LNCaP clone FGC (cell line): ENCODE measurements around the gene AGBL4.

Experiments
- DNase-seq: peaks from one replicate; pipeline ENCODE4 v3.0.0-alpha.2; 2011; ENCODE audit warnings: low read depth
- H3K4me3 ChIP-seq: 2 replicates; pipeline ENCODE4 v1.5.1; 2011; ENCODE audit warnings: mild to moderate bottlenecking, low read depth, low read length, control low read depth
- TF ChIP-seq, protein P1 (sequence below): IDR thresholded peaks from 2 replicates; pipeline ENCODE4 v1.5.1; 2012; ENCODE audit warnings: mild to moderate bottlenecking; ENCODE audit not compliant: control insufficient read depth, insufficient read depth; ENCODE audit errors: extremely low read depth

AGBL4 gene

GRCh38 chr1:48571303-48571987 lies 1452.3 kb downstream of the AGBL4 start:
- DNase-seq = no peak
- no peak overlapping the region for H3K4me3 ChIP-seq
- TF ChIP-seq, protein P1, sequence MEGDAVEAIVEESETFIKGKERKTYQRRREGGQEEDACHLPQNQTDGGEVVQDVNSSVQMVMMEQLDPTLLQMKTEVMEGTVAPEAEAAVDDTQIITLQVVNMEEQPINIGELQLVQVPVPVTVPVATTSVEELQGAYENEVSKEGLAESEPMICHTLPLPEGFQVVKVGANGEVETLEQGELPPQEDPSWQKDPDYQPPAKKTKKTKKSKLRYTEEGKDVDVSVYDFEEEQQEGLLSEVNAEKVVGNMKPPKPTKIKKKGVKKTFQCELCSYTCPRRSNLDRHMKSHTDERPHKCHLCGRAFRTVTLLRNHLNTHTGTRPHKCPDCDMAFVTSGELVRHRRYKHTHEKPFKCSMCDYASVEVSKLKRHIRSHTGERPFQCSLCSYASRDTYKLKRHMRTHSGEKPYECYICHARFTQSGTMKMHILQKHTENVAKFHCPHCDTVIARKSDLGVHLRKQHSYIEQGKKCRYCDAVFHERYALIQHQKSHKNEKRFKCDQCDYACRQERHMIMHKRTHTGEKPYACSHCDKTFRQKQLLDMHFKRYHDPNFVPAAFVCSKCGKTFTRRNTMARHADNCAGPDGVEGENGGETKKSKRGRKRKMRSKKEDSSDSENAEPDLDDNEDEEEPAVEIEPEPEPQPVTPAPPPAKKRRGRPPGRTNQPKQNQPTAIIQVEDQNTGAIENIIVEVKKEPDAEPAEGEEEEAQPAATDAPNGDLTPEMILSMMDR = no peak

- DNase-seq = no peak
- no peak overlapping the region for H3K4me3 ChIP-seq
- TF ChIP-seq, protein P1 = no peak
Observed at GRCh38 chr1:48570568-48570967, 1453.2 kb downstream of the AGBL4 start.

GRCh38 chr1:48568501-48568900 lies 1455.3 kb downstream of the AGBL4 start:
- no peak for DNase-seq
- no peak overlapping the region for H3K4me3 ChIP-seq
- TF ChIP-seq, protein P1 = no peak

- no peak overlapping the region for H3K4me3 ChIP-seq
- TF ChIP-seq, protein P1 = no peak
- no peak for DNase-seq
Observed at GRCh38 chr1:48566492-48566891, 1457.3 kb downstream of the AGBL4 start.

- TF ChIP-seq, protein P1 = no peak
Observed at GRCh38 chr1:48563021-48563420, 1460.7 kb downstream of the AGBL4 start.

GRCh38 chr1:48561444-48561843 lies 1462.3 kb downstream of the AGBL4 start:
- TF ChIP-seq, protein P1 = no peak
- no peak overlapping the region for H3K4me3 ChIP-seq
- DNase-seq = no peak

More at GRCh38 chr1:48563021-48563420, 1460.7 kb downstream of the AGBL4 start:
- DNase-seq = no peak
- no peak overlapping the region for H3K4me3 ChIP-seq

GRCh38 chr1:48560577-48560976 lies 1463.2 kb downstream of the AGBL4 start:
- no peak for DNase-seq
- H3K4me3 ChIP-seq = no peak overlapping the region
- TF ChIP-seq, protein P1 = no peak
